ENCODE data around the gene IBTK. TPM values are rescaled to one million over a fixed set of nuclear protein-coding genes. Genes with fewer than 3 reads are reported as not detected.
"Not testable (repeated sequence)": the region's sequence is repeated elsewhere in the genome, so short reads cannot be mapped to it uniquely, and the experiment has no call there.

Gene IBTK
- polyA plus RNA-seq, 5 donors, result 29.5 to 47.8 (median 43.4) TPM

DNA sequence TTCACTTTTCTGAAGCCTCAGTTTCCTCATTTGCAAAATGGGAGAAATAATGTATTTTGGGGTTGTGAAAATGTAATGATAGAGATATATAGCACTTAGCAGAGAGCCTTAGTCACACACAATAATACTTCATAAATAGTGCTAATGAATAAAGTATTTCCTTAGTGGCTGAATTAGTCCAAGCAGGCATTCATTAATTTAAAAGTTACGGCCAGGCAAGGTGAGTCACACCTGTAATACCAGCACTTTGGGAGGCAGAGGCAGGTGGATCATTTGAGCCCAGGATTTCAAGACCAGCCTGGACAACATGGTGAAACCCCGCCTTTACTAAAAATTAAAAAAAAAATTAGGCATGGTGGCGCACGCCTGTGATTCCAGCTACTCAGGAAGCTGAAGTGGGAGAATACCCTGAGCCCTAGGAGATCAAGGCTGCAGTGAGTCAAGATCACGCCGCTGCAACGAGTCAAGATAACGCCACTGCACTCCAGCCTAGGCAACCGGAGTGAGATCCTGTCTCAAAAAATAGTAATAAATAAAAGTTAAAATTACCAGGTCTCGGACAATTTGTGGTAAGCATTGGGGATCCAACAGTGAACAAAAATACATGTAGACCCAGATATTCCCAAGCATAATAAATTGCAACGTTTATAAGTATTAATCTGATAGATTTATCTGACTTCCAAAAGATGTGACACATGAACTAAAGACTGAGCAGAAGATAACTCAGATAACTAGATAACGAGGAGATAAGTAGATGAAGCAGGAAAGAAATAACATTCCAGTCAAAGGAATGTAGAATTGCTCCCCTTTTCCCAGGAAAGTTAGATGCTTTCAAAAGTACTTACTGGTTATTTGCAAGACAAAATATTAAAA, 2.1 kb upstream of the IBTK start:
- DNase-seq, result no peak

DNA sequence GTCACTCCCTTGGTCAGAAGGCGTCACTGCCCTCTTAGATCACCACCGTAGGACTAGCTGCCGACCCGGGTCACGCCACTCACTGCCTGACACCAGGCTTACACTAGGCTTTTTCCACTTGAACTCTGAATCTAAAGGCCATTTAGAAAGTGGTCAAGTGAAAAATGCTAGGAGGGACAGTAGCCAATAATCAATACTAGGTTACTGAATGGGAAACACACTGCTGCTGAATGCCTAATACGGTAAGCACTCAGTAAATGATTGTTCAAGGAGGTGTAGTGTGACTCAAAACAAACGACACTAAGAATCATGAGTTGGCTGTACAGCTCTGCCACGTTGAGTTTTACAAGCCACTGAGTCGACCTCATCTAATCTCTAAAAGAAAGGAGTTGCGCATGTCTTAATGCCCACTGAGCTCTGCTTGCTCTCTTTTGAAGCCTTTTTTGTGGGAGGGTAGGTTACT, 760 bp upstream of the IBTK start:
- no peak for DNase-seq

DNA sequence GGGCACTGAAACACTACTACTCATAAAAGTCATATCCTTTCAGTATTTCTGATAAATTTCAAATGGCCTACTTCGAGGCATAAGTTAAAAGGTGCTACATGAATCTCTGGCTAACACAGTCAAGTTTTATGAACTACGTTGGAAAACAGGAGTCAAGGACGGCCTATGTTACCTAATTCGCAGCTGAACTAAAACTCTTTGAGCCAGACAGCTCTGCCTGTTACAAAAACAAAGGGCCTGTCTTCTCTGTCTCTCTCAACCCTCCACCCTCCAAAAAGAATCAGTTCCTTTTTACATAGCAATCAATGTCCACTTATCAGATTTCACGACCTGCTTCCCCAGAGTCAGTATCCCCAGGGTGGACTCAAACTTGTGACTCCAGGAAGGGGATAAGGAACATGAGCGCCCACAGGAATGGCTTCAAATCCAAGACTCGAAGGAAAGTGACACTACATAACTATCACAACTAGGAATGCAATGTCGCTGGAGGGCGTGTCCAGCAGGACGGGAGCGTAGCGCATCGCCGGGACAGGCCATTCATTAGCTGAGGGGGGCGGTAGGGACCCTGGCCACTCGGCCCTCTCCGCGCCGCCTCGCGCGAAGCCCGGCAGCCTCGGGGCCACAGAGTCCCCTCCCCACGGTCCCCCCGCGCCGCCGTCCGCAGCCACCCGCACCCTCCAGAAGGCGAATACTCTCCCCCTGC, 591 bp downstream of the IBTK start:
- peak in 1 of 2 donors; percentile 61 for DNase-seq

DNA sequence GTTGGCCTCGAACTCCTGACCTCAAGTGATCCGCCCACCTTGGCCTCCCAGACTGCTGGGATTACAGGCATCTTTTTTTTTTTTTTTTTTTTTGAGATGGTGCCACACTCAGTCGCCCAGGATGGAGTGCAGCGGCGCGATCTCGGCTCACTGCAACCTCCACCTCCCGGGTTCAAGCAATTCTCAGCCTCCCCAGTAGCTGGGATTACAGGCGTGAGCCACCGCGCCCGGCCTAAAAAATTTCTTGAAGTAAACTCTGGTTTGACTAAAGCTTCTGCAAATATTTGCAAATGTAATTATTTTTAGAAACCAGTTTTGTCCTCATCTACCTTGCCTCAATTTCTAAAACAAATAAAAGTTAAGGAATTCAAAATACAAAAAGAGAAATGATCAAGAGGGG, 1.2 kb downstream of the IBTK start:
- no peak for DNase-seq

DNA sequence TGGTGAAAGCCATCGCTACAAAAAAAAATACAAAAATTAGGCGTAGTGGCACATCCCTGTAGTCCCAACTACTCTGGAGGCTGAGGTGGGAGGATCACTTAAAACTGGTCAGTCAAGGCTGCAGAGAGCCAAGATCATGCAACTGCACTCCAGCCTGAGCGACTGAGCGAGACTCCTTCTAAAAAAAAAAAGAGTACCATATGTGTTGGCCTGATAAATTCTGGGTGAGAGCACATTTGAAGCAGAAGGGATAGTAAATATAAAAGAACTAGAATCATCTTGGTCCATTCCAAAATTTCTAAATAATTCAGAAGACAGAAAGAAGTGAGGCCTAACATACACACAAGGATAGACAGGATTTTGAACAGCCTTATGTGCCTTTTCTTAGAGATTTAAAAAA, 2.2 kb downstream of the IBTK start:
- DNase-seq, result no peak

DNA sequence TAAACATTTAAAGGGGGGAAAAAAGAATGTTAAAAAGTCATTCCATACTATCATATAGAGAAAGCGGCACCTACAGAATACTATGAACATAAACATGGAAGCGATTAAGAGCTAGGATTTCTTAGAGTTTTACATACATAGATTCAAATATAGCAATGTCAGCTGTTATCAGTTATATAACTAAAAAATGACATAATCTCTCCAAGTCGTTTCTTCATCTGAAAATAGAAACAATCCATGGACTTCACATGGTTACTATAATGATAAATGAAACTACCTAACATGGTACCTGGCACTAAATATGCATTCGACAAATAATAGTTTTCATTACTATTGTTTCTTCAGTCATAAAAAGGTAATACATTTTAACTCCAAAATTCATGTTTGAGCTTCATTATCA, 3.7 kb downstream of the IBTK start:
- DNase-seq, result no peak

DNA sequence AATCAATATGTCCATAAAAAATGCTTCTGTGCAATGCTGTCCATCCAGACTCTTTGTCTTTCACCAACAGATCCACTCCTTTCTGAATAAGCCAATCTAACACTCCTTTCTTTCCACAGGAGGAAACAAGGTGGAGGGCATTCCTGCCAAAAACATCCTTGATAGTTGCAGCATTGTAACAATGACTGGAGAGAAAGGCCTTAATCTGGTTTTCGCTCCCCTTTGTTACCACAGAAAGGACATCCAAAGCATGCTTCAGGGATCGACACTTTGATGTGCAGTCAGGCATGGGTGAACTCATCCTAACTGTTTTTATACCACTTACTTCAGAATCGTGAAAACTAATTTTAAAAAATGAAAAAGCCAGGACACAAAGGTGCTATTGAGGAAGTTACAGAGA, 7.4 kb downstream of the IBTK start:
- DNase-seq, result no peak

DNA sequence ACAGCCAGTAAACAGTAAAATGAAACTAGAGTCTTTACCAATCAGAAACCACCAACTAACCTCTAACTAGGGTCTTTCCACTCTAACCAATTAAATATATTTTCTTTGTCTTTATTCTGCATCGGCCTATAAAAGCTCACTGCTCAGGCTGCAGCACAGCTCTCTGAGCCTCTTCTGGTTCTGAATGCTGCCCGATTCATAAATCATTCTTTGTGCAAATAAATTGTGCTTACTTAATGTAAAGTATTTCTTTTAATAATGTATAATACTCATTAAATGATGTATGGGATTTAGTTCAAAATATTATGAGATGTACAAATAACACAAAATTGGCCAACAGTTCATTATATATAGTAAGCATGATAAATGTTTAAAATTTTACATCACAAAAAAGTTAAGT, 7.9 kb downstream of the IBTK start:
- DNase-seq, result no peak

DNA sequence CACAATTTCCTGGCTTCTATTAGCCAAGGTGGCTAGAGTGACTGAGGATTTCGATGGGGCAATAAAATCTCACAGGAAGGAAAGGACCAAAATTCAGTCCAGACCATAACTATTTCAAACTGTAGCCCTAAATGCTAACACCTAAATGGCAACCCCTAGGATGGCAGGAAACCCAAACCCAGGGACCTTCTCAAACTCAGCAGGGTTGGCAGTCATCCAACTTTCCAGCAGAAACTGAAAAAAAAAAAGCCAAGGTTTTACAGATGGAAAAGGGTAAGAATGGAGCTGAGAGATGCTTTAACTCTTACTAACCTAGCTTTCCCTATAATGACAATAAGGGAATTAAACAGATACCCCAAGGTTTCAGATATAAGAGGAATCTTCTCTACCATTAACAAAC, 10.5 kb downstream of the IBTK start:
- no peak for DNase-seq

DNA sequence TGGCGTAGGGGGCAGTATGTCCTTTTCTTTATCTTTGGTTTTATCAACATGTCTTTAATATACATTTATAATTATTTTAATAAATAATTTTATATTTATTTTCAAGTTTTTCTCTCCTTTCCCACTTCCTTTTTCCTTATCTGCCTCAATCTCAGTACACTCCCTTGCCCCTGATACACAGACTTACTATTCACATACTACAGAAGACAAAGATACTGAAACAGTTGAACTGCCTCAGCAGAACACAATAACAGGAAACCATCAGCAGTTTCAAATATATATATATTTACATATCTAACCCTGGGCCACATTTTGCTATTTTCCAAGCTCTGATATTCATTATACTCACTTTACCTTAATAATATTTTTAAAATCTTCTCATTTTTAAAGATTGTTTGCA, 19.8 kb downstream of the IBTK start:
- DNase-seq, result no peak

DNA sequence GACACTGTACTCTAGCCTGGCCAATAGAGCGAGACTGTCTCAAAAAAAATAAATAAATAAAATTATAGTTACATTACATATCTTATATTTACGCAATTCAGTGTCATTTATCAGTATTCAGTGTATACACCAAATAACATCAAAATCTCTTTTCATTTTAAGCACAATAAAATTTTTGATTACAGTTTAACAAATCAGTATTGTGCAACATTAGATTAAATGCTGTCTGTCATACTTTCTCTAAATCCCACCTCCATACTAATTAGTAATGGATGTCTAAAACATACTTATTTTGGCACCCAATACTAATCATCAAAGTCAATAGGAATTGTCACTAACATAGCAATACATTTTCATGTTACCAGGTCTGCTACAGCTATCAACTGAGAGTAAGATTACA, 27.4 kb downstream of the IBTK start:
- DNase-seq, result no peak

DNA sequence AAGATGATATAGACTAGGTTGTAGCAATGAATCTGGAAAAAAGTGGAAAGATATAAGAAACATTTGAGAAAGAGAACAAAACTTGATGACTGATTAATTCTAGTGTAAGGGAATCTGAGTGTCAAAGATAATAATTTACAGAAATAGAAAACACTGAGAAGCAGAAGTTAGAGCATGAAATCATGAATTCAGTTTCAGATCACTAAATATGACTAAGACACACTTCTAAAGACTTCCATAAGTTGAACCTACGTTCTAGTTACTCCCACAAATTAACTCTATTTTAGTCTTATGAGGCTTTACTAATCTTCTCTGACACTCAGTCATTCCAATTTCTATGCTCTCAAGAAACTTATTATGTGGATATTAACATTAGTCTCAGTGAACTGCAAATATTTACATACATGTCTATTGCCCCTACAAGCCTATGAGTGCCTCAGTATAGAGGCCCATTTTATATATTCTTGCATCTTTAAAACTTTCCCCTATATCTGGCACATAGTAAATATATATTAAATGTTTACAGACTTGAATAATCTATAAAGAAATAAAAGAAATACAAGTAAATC, 30.4 kb downstream of the IBTK start:
- no peak for DNase-seq

DNA sequence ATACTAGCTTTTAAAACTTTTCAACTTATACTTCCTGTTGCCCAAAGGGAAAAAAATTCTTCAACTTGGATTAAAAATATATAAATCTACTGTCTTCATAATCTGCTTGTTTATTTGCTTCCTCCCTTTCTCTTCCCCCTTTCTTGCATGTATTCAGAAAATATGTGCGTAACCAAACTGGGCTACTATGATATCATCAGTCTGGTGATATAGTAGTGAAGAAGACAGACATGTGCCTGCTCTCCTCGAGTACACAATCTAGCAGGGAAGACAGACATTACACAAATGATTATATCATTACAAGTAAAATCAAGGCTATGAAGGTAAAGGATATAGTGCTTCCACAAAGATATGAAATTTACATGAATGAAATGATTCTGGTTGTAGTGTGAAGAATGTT, 31.0 kb downstream of the IBTK start:
- DNase-seq, result no peak

DNA sequence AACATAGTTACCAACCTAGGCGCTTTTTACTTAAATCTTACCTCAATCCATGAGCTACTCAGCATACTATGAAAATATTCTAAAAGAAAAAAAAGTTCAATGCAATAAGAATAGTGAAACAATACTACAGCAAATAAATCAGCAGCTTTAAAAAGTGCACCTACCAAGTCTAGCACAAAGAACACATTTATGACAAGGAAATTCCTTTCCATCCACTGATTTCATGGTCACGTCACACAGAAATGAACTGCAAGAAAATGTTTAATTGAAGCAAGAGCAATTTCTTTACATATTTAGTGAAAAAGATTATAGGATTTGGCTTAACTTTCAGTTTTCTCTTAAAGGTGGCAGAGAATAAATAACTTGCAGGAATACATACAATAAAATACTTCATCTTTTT, 36.2 kb downstream of the IBTK start:
- DNase-seq, result no peak

DNA sequence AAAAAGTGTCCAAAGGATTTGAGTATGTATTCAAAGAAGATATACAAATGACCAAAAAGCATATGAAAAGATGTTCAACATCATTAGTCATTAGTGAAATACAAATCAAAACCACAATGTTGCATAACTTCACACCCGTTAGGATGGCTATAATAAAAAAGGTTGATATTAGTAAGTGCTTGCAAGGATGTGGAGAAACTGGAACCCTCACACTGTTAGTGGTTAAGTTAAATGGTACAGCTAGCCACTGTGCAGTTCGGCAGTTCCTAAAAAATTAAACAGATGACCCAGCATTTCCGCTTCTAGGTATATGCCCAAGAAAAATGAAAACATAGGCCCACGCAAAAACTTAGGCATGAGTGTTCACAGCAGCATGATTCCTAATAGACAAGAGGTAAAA, 38.6 kb downstream of the IBTK start:
- DNase-seq, result no peak

DNA sequence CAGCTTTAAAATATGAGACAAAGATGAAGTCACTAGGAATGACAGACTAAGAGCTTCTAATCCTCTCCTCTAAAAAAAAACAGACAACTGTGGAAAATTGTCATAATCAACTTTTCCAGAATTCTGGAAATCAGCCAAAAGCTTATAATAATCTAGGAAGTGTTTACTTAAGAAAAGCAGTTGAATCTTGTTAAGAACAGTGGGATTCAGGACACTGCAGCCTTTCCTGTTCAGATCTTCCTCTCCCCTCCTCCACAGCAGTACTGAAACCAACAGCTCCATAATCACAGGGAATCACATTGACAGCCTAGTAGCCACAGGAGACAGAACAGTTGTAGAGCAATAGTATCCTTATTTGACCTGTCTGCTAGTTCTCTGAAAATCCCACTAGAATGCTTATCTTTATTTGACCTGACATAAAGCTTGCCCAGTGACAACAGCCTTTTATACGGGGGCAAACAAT, 41.6 kb downstream of the IBTK start:
- peak; percentile 1 to 4 for DNase-seq

DNA sequence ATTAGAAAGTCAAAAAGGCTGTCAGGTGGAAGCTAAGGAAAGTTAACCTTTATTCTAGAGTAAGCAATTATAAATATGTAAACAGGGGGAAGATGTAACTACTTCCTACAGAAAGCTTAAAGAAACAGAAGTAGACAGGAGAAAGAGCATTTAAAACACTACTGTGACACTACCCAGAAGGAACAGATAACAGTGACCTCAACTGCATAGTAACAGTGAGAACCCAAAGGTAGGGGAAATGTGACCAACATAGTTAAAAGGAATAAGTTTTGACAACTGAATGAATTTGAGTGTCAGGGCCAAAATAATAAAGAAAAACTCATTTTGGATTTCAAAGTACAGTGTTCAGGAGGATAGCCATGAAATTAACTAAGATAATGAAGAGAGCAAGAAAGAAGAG, 43.5 kb downstream of the IBTK start:
- no peak for DNase-seq

DNA sequence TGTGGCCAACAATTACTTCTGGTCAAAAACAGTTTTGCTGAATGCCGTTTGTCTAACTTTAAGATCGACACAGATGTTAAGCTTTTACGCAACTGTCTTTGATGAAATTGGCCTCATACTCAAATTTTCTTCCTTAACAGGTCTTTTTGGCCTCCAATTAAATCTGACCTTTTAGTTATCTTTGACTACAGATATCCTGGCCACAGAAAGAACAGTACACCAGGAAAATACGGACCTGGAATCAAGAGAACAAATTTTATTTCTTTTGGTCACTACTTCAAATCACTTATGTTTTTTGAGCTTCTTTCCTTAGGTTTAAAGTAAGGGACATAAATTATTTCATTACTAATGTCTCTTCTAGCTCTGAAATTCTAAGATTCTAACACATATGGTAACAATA, 49.8 kb downstream of the IBTK start:
- no peak for DNase-seq

DNA sequence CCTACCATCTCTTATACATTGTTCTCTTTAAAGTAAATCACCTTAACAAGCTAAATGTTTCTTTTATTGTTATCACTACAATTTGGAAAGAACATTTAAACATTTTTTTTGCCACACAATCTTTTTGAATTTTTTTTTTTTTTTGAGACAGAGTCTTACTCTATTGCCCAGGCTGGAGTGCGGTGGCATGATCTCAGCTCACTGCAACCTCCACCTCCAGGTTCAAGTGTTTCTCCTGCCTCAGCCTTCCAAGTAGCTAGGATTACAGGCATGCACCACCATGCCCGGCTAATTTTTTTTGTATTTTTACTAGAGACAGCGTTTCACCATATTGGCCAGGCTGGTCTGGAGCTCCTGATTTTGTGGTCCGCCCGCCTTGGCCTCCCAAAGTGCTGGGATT, 50.3 kb downstream of the IBTK start:
- DNase-seq, result not testable (repeated sequence)

DNA sequence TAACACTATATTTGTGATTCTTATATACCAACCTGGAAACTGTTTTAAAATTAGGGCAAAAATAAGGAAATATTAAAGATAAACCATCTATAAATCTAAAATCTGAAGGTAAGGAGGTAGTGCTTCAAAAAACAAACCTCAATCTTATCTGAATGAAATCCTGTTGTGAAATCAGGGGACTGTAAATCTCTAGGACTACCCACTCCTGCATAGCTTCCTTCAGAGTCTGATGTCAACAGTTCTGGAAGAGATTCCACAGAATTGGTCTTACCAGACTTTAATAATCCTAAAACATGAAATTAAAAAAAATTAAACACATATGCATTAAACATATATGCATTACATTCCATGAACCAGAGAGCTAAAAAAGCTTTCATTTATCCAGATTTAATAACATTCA, 51.4 kb downstream of the IBTK start:
- DNase-seq, result no peak

DNA sequence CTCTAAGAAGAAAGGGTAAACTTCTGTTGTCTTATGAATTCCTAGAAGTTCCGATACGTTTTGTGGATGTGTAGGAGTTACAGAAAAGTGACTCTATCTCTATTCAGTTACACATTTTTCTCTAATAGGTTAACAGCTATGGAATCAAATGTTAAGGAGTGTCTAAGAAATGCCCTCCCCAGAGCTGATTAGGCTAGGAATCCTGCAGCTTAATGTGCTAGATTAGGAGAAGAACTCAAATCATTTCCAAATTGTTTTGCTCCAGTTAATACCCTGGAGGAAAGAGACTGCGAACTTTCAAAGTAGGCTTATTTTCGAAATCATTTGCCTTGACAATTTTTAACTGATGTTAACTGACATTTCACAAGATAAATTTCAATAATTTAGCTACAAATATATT, 51.9 kb downstream of the IBTK start:
- DNase-seq, result no peak

DNA sequence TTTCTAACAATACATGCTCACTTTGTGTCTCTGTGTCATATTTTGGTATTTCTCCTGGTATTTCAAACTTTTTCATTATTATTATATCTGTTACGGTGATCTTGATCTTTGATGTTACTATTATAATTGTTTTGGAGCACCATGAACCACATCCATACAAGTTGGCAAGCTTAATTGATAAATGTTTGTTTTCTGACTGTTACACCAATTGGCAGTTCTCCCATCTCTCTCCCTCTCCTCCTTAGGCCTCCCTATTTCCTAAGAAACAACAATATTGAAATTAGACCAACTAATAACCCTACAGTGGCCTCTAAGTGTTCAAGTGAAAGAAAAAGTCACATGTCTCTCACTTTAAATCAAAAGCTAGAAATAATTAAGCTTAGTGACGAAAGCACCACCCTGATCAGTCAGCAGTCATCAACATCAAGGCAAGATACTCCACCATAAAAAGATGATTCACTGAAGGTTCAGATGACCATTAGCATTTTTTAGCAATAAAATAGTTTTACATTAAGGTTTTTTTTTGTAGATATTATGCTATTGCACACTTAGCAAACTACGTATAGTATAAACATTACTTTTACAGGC, 61.5 kb downstream of the IBTK start:
- no peak for DNase-seq

All from right lung (tissue), 5 donors.